DMS 273 (cell line): ENCODE results near the gene TIAM1.

Experiments used
- DNase-seq: peaks from one replicate; lab custom pipeline; 2025; ENCODE audit not compliant: unreplicated experiment; lab: John Stamatoyannopoulos, UW

The TIAM1 gene

GRCh38 chr21:31290765-31291164 is 53.3 kb downstream of the TIAM1 start:
- no peak for DNase-seq

- no peak for DNase-seq
Observed at GRCh38 chr21:31289702-31290101, 54.4 kb downstream of the TIAM1 start.

GRCh38 chr21:31288191-31288590 is 55.9 kb downstream of the TIAM1 start:
- no peak for DNase-seq

DNA sequence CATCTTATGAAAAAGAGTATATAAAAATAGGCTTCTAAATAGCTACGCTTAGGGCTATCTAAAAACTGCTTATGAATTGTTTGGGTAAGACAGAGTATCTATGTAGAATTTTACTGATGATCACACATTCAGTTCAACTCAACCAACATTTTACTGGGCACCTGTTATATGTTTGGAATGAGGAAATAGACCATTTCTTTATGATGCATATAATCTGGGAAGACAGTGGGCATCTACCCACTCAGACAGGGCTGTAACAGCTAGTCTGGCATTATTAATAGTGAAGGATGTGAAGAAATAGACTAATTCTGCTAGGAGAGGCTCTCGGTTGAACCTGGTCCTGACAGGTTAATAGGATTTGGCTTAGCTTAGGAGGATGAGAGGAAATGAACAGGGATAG is 56.9 kb downstream of the TIAM1 start:
- no peak for DNase-seq

GRCh38 chr21:31286621-31287020 is 57.4 kb downstream of the TIAM1 start:
- DNase-seq: no peak

- DNase-seq: no peak
Observed at GRCh38 chr21:31284797-31285397, 59.2 kb downstream of the TIAM1 start.

DNA sequence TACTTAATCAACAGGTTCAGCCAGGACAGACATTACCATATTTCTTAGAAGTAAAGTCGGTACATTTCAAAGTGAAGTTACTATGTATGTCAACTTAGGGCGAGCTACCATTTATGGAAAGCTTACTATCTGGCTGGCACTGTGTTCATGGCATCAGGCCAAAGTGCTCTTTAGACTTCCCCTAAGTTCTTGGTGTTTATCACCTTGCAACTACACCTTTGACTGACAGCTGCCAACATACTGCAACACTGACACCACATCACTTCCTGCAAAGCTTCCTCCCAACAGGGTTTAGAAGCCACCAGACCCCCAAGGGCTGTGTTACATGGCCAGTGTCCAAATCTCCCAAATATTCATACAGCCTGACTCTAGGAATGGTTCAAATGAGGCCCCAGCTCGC is 61.0 kb downstream of the TIAM1 start:
- DNase-seq: peak; percentile 9

DNA sequence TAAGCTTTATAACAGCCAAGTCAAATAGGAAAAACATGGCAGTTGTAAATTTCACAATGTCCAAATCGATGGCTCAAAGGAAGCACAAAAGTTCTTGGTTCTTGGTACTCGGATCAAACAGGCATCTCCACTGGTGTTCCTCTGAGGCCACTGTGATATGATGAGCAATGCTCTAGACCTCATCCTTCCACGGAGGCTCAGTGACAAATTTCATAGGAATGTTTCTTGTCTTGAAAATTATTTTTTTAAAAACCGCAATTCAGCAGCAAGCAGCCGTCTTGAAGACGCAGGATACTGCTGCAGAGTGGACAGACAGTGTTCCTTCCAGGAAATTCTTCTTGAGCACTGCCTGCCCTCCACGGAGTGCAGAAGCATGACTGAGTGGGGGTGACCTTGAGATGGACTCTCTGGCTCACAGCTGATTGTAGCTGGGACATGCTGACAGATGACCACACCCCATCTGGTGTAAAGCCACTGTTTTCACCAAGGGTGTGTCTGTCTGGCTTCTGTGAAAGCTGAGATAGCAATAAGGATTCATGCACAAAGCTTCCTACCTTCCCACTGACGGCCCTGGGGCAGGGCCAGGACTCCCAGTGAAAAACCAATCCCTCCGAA is 61.9 kb downstream of the TIAM1 start:
- DNase-seq: no peak

DNA sequence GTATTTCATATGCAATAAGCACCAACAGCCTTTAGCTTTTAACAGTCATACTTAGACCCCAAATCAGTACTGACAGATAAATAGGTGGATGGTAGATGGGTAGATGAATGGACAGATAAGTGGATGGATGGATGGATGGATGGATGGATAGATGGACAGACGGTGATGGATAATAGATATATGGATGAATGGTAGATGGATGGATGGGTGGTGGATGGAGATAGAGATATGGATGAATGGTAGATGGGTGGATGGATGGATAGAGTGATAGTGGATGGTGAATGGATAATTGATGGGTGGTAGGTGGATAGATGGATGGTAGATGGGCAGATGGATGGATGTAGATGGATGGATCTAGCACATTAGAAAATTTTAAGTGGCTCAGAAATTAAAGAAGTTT is 62.5 kb downstream of the TIAM1 start:
- no peak for DNase-seq

DNA sequence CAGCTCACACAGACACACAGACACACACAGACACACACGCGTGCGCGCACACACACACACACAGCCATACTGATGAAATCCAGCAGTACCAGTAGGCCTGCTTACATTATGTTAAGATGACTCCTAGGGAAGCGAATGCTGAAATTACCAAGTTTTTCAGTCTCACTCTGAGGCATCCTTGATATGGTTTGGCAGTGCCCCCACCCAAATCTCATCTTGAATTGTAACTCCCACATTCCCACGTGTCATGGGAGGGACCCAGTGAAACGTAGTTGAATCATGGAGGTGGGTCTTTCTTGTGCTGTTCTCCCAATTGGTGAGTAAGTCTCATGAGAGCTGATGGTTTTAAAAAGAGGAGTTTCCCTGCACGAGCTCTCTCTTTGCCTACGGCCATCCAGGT is 64.1 kb downstream of the TIAM1 start:
- no peak for DNase-seq

GRCh38 chr21:31279214-31279613 is 64.8 kb downstream of the TIAM1 start:
- no peak for DNase-seq

DNA sequence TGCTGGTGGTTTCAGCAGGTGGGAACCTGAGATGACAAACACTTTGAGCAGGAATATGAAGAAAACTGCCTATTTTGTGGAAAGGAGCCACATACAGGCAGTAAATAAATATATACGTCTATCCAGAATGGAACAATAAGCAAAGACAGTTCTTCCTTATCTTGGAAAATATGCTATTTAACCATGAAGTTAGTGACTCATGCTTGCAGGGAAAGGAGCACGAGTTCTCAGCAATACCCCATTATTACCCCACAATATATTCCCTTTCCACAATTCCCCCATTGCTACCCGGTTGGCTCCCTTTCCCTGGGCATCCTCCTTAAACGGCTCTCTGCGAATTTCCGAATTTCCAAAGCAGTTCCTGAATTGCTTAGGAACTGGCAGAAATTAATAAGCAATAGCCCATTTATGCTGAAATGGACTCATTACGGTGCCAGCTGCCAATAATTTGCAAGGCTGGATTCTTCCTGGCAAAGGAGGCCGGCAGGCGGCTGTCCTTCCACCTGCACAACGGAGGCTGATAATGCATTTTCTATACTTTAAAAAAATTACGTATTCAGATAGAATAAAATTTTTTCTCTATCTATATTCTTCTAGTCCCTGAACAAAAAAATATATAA is 65.4 kb downstream of the TIAM1 start:
- DNase-seq: no peak

DNA sequence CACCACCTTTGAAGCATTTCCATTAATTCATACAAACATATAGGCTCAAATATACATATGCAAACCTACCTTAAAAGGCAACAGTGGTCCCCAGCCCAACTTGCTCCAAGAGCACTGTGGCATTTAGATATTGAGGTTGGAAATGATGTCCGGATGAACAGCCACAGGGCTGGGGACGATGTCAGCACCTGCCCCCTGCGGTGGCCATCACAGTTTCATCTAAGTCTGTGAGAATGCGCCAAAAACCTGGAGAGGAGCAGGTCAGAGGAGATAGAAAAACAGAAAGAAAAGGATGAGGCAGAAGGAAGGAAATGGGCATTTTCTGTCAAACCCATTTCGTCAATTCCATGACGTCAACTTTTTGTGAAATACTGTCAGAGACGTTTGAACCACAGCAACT is 67.4 kb downstream of the TIAM1 start:
- no peak for DNase-seq

DNA sequence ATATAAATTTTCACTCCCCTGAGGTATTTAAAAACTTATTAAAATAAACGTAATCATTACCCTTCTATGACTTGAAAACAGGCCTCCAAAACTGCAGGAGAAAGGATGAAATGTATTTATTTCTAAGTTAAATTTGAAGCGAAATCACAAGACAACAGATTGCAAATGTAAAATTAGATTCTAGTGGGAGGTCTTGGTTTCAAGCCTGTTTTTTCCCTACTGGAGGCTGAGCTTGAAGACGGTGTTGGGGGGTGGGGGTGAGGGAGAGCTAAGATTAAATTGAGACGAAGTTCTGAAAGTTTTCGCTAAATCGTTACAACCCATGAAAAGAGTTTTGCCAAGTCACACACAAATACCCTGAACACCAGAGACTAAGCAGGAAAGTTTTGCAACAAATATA is 68.2 kb downstream of the TIAM1 start:
- DNase-seq: no peak

GRCh38 chr21:31273278-31273677 is 70.8 kb downstream of the TIAM1 start:
- DNase-seq: no peak

- DNase-seq: no peak
Observed at GRCh38 chr21:31268090-31268489, 76.0 kb downstream of the TIAM1 start.

GRCh38 chr21:31267644-31268043 is 76.4 kb downstream of the TIAM1 start:
- no peak for DNase-seq

- DNase-seq: no peak
Observed at GRCh38 chr21:31266241-31266640, 77.8 kb downstream of the TIAM1 start.

DNA sequence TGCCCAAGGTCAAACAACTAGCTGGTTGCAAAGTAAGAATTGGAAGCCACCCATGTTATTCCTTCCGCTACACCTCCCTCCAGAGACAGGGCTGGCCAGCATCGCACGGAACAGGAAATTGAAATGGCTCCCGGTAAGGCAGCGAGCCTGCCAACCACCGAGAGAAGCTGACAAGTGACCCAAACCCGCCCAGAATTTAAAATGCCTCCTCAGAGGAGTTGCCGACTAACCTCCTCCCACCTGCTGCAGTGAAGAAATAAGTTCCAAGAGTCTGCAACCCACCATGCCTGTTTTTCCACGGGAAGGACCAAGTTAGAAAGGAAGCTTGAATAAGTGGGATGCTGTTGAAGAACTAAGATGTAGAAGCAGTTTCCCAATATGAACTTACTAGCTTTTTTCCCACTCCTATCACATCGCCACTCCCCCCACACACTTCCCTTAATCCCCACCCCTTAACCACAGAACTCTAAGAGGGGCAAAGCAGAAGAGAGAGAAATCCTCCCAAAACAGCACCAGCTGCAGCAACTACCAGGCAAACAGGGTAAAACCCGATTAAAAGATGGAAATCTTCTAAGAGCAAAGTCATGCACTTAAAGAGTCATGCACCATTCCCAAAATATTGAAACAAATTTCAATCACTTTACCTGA is 78.6 kb downstream of the TIAM1 start:
- no peak for DNase-seq

- DNase-seq: no peak
Observed at GRCh38 chr21:31264574-31264973, 79.5 kb downstream of the TIAM1 start.

DNA sequence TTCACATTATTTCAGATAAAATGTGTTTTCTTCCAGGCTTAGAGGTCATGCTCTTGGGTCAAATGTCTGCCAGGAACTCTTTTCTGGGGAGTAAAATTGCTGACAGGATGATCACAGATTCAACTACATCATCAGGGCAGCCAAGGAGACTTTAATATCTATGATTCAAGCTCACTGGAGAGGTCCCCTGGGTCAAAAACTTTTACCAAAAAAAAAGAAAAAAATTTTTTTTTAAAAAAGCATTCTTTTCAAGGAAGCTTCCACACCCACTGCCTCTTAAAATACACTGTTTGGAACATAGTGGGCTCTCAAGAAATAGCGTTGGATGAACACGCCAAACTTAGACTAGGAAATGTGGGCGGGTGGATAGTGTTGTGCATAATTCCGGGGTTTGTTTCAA is 81.3 kb downstream of the TIAM1 start:
- no peak for DNase-seq

DNA sequence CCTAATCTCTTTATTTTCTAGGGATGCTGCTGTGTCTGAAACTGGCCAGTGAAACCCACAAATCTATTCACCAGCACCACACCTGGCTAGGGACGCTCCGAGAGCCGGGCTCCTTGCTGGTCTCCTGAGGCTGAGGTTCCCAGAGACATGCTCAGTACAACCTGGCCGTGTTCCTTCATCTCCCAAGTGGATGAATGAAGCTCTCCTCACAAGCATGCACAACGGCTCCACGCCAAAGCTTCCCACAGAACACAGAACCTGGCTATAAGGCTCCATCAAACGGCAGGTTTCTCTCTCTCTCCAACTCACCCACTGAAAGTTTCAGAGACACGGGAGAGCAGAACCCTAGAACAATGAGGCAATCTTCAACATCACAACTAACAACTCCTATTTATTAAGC is 82.3 kb downstream of the TIAM1 start:
- no peak for DNase-seq
